Measurements from ENCODE around the gene CASS4. TPM values are rescaled to one million over a fixed set of nuclear protein-coding genes. Genes with fewer than 3 reads are reported as not detected.

Gene CASS4
- total RNA-seq = not detected in 2 replicates

GRCh38 chr20:56411759-56412472 is at the start of gene CASS4:
TSS of gene CASS4 (plus strand) at chr20:56412260. CDS start at chr20:56412459, 199 bp downstream.

GRCh38 chr20:56392132-56392880 is 19.8 kb upstream of the CASS4 start, which contains the start of the genes AURKA and CSTF1:
TSS of gene AURKA (minus strand) at chr20:56392215. CDS start at chr20:56388197, 4,018 bp downstream.
TSS of gene CSTF1 (plus strand) at chr20:56392645. CDS start at chr20:56395553, 2,908 bp downstream.

GRCh38 chr20:56468316-56469076 is 56.4 kb downstream of the CASS4 start, which contains the start of gene RTF2:
TSS of gene RTF2 (plus strand) at chr20:56468627. CDS start at chr20:56468698, 71 bp downstream.

Other genes starting within 250 kb of the CASS4 start
- gene MC3R, start 163.5 kb upstream of the CASS4 start, total RNA-seq = not detected in 2 replicates
- 28.9 and 43.7 TPM in 2 replicates for gene FAM210B, start 53.3 kb upstream of the CASS4 start, total RNA-seq
- gene AURKA, start 20.0 kb upstream of the CASS4 start, total RNA-seq = 26.2 and 71.2 TPM in 2 replicates
- 20.5 and 35.5 TPM in 2 replicates for gene CSTF1, start 19.6 kb upstream of the CASS4 start, total RNA-seq
- 46.3 and 56.2 TPM in 2 replicates for gene RTF2, start 56.4 kb downstream of the CASS4 start, total RNA-seq
- gene FAM209A, start 112.5 kb downstream of the CASS4 start, total RNA-seq = not detected in 2 replicates
- gene FAM209B, start 121.0 kb downstream of the CASS4 start, total RNA-seq = not detected in 2 replicates
- gene TFAP2C, start 217.0 kb downstream of the CASS4 start, total RNA-seq = 7.3 and 13.3 TPM in 2 replicates

Data from hair follicular keratinocyte (primary cell).